ENCODE data around the gene PXDC1. TPM values are rescaled to one million over a fixed set of nuclear protein-coding genes. Genes with fewer than 3 reads are reported as not detected.

Gene PXDC1
- total RNA-seq, 5 donors from 2014 or later (not counting 1 experiment from before 2014, with no cell fraction given): 0.30 to 1.2 (median 0.41) TPM

DNA sequence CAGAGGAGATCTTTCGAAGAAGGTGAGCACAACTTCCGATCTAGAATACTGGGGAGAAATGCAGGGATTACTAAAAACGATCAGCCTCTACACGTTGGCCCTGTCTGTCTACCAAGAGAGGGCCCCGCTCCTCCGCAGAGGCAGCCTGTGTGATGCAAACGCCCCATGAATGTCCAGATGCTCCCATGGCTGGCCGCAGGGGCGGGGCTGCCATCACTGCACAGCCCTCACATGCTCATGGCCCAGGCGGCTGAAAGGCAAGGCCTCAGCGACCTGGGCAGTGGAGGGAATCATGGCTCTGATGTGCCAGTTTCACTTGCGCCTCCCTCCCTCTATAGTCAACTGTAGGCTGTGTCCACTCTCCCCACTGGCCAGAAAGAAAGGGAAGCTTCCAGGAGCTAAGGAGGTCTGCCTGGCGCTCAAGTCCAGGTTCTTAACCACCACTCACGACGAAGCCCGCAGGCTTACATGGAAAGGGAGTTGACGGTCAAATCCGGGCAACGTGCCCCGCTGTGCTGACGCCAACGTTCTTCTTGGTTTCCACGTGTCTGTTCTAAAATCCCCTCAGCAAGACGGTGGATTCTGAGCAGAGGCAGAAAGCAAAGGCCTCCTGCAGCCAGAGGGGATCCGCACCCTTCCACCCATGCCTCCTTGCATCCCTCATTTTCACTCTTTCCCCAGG lies 14.2 kb downstream of the PXDC1 start:
- no peaks in the 10 kb centered on the region for H3K36me3 Mint-ChIP-seq
- ATAC-seq (replicated peaks in 1 of 4) (no peak), DNase-seq (no peak)
- WGBS (ENCODE audit: insufficient coverage): 92% methylated on average over 24 of the region's 25 CpGs
- no peak overlapping the region for H3K27ac ChIP-seq (ENCODE audit: low read length)
- peaks cover 0 to 4% of the 10 kb centered on the region in 2 experiments for H3K4me1 ChIP-seq (ENCODE audit: control insufficient read depth in 1 of 2, extremely low read depth in 1 of 2, insufficient read depth in 2 of 2, low read length in 2 of 2)
- peaks cover 25 to 35% of the 10 kb centered on the region in 2 donors for H3K27me3 Mint-ChIP-seq
- H3K9me3 ChIP-seq: no peaks in the 10 kb centered on the region
- H3K36me3 ChIP-seq (ENCODE audit: control insufficient read depth in 2 of 2, extremely low read depth in 1 of 2, insufficient read depth in 1 of 2, low read length in 1 of 2): no peaks in the 10 kb centered on the region
- no peak overlapping the region for H3K27ac Mint-ChIP-seq
- H3K27me3 ChIP-seq (replicated peaks in 1 of 2; ENCODE audit: control insufficient read depth in 2 of 2, extremely low read depth in 1 of 2, insufficient read depth in 2 of 2, low read length in 1 of 2): peaks cover 0 to 37% of the 10 kb centered on the region in 2 experiments
- no peak overlapping the region for H3K4me3 ChIP-seq (ENCODE audit: control insufficient read depth in 1 of 2, extremely low read depth in 1 of 2, low read length in 1 of 2)
- H3K4me3 Mint-ChIP-seq: no peak overlapping the region
- H3K4me1 Mint-ChIP-seq: peaks cover 5 to 9% (median 6%) of the 10 kb centered on the region in 3 donors
- H3K9me3 Mint-ChIP-seq: no peaks in the 10 kb centered on the region
- ChIA-PET POLR2A (no interaction called here), CTCF (interaction anchor here in 1 of 2 donors (0.5 kb wide), 1 partner anchor 227 kb away, joined by 3 read pairs; no protein-coding TSS in a partner anchor)

DNA sequence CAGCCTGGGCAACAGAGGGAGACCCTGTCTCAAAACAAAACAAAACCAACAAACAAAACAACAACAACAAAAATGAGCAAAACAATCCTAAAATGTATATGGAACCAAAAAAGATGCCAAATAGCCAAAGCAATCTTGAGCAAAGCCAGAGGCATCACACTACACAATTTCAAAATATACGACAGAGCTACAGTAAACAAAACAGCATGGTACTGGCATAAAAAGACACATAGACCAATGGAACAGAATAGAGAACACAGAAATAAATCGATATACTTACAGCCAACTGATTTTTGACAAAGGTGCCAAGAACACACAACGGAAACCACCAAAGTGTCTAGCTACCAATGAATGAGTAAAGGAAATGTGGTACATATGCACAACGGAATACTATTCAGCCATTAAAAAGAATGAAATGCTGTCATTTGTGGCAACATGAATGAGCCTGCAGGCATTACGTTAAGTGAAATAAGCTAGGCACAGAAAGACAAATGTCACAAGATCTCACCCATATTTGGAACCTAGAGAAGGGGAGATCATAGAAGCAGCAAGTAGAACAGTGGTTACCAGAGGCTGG lies 16.4 kb downstream of the PXDC1 start:
- ATAC-seq (replicated peaks in 1 of 4): no peak
- CTCF ChIA-PET: no interaction called here
- no peaks in the 10 kb centered on the region for H3K9me3 Mint-ChIP-seq

DNA sequence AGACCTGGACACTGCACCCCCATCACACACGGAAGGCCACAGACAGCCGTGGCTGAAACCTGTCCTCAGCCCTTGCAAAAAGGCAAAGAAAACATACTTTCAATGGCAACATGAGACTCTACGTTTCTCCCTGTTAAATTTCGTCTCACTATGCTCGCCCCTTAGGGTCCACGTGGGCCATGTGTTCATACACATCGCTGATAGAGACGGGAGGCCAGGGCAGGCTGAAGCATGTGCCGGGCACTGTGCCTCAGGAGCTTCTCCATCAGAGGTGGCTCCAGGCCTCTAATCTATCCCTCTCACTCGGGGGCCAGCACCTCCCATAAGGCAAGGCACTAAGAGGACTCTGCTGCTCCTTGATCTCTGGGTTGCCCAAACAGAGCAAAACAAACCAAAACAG lies 17.5 kb downstream of the PXDC1 start:
- no peaks in the 10 kb centered on the region for H3K36me3 Mint-ChIP-seq
- 87% methylated on average over 10 of the region's 10 CpGs for WGBS (ENCODE audit: insufficient coverage)
- ChIA-PET CTCF (no interaction called here), POLR2A (no interaction called here)
- no peak overlapping the region for H3K4me3 Mint-ChIP-seq
- peaks cover 2 to 8% (median 2%) of the 10 kb centered on the region in 3 donors for H3K4me1 Mint-ChIP-seq
- Histone ChIP-seq H3K27ac (ENCODE audit: low read length) (no peak overlapping the region), H3K4me3 (ENCODE audit: control insufficient read depth in 1 of 2, extremely low read depth in 1 of 2, low read length in 1 of 2) (no peak overlapping the region), H3K4me1 (ENCODE audit: control insufficient read depth in 1 of 2, extremely low read depth in 1 of 2, insufficient read depth in 2 of 2, low read length in 2 of 2) (peaks cover 0 to 2% of the 10 kb centered on the region in 2 experiments), H3K27me3 (replicated peaks in 1 of 2; ENCODE audit: control insufficient read depth in 2 of 2, extremely low read depth in 1 of 2, insufficient read depth in 2 of 2, low read length in 1 of 2) (peaks cover 0 to 23% of the 10 kb centered on the region in 2 experiments), H3K9me3 (no peaks in the 10 kb centered on the region), H3K36me3 (ENCODE audit: control insufficient read depth in 2 of 2, extremely low read depth in 1 of 2, insufficient read depth in 1 of 2, low read length in 1 of 2) (no peaks in the 10 kb centered on the region)
- no peaks in the 10 kb centered on the region for H3K9me3 Mint-ChIP-seq
- no peak overlapping the region for H3K27ac Mint-ChIP-seq
- no peak for ATAC-seq (replicated peaks in 1 of 4)
- DNase-seq: no peak
- peaks cover 20 to 24% of the 10 kb centered on the region in 2 donors for H3K27me3 Mint-ChIP-seq

More for the DNA sequence above, 16.4 kb downstream of the PXDC1 start:
- no peaks in the 10 kb centered on the region for H3K36me3 Mint-ChIP-seq
- peaks cover 0 to 2% of the 10 kb centered on the region in 2 experiments for H3K4me1 ChIP-seq (ENCODE audit: control insufficient read depth in 1 of 2, extremely low read depth in 1 of 2, insufficient read depth in 2 of 2, low read length in 2 of 2)
- no peak overlapping the region for H3K27ac ChIP-seq (ENCODE audit: low read length)
- WGBS (ENCODE audit: insufficient coverage): 86% methylated on average over 1 of the region's 5 CpGs
- POLR2A ChIA-PET: no interaction called here
- no peak overlapping the region for H3K4me3 ChIP-seq (ENCODE audit: control insufficient read depth in 1 of 2, extremely low read depth in 1 of 2, low read length in 1 of 2)
- peaks cover 0 to 27% of the 10 kb centered on the region in 2 experiments for H3K27me3 ChIP-seq (replicated peaks in 1 of 2; ENCODE audit: control insufficient read depth in 2 of 2, extremely low read depth in 1 of 2, insufficient read depth in 2 of 2, low read length in 1 of 2)
- peaks cover 20 to 26% of the 10 kb centered on the region in 2 donors for H3K27me3 Mint-ChIP-seq
- H3K4me3 Mint-ChIP-seq: no peak overlapping the region
- DNase-seq: no peak
- no peaks in the 10 kb centered on the region for H3K36me3 ChIP-seq (ENCODE audit: control insufficient read depth in 2 of 2, extremely low read depth in 1 of 2, insufficient read depth in 1 of 2, low read length in 1 of 2)
- H3K27ac Mint-ChIP-seq: no peak overlapping the region
- H3K9me3 ChIP-seq: no peaks in the 10 kb centered on the region
- peaks cover 2 to 8% (median 2%) of the 10 kb centered on the region in 3 donors for H3K4me1 Mint-ChIP-seq

- peaks cover 2 to 8% (median 2%) of the 10 kb centered on the region in 3 donors for H3K4me1 Mint-ChIP-seq
- peaks cover 20 to 24% of the 10 kb centered on the region in 2 donors for H3K27me3 Mint-ChIP-seq
- Histone ChIP-seq H3K9me3 (no peaks in the 10 kb centered on the region), H3K27me3 (replicated peaks in 1 of 2; ENCODE audit: control insufficient read depth in 2 of 2, extremely low read depth in 1 of 2, insufficient read depth in 2 of 2, low read length in 1 of 2) (peaks cover 0 to 23% of the 10 kb centered on the region in 2 experiments), H3K36me3 (ENCODE audit: control insufficient read depth in 2 of 2, extremely low read depth in 1 of 2, insufficient read depth in 1 of 2, low read length in 1 of 2) (no peaks in the 10 kb centered on the region), H3K4me1 (ENCODE audit: control insufficient read depth in 1 of 2, extremely low read depth in 1 of 2, insufficient read depth in 2 of 2, low read length in 2 of 2) (peaks cover 0 to 2% of the 10 kb centered on the region in 2 experiments), H3K4me3 (ENCODE audit: control insufficient read depth in 1 of 2, extremely low read depth in 1 of 2, low read length in 1 of 2) (no peak overlapping the region), H3K27ac (ENCODE audit: low read length) (no peak overlapping the region)
- no peaks in the 10 kb centered on the region for H3K9me3 Mint-ChIP-seq
- CTCF ChIA-PET: interaction anchor here (0.6 to 5.0 kb wide), 3 partner anchors 319 to 453 kb away, joined by 3 to 50 read pairs (median 3); no protein-coding TSS in a partner anchor
- no peak overlapping the region for H3K27ac Mint-ChIP-seq
- POLR2A ChIA-PET: no interaction called here
- no peak overlapping the region for H3K4me3 Mint-ChIP-seq
- 80% methylated on average over 13 of the region's 17 CpGs for WGBS (ENCODE audit: insufficient coverage)
- no peak for ATAC-seq (replicated peaks in 1 of 4)
- H3K36me3 Mint-ChIP-seq: no peaks in the 10 kb centered on the region
- DNase-seq: no peak
Measured at GRCh38 chr6:3733321-3733925, 18.1 kb downstream of the PXDC1 start.

GRCh38 chr6:3732345-3733141 lies 19.0 kb downstream of the PXDC1 start:
- peak; percentile 62 to 84 (median 78) for ATAC-seq (replicated peaks in 1 of 4)
- Histone ChIP-seq H3K4me1 (ENCODE audit: control insufficient read depth in 1 of 2, extremely low read depth in 1 of 2, insufficient read depth in 2 of 2, low read length in 2 of 2) (peaks cover 0 to 2% of the 10 kb centered on the region in 2 experiments), H3K36me3 (ENCODE audit: control insufficient read depth in 2 of 2, extremely low read depth in 1 of 2, insufficient read depth in 1 of 2, low read length in 1 of 2) (no peaks in the 10 kb centered on the region), H3K4me3 (ENCODE audit: control insufficient read depth in 1 of 2, extremely low read depth in 1 of 2, low read length in 1 of 2) (no peak overlapping the region), H3K27ac (ENCODE audit: low read length) (no peak overlapping the region), H3K27me3 (replicated peaks in 1 of 2; ENCODE audit: control insufficient read depth in 2 of 2, extremely low read depth in 1 of 2, insufficient read depth in 2 of 2, low read length in 1 of 2) (peaks cover 0 to 26% of the 10 kb centered on the region in 2 experiments), H3K9me3 (no peaks in the 10 kb centered on the region)
- peak; percentile 10 to 76 (median 53) for DNase-seq
- WGBS (ENCODE audit: insufficient coverage): 48% methylated on average over 4 of the region's 16 CpGs
- Mint-ChIP-seq H3K36me3 (no peaks in the 10 kb centered on the region), H3K27ac (no peak overlapping the region), H3K27me3 (peaks cover 20 to 24% of the 10 kb centered on the region in 2 donors), H3K4me3 (no peak overlapping the region), H3K4me1 (peaks cover 2 to 8% (median 2%) of the 10 kb centered on the region in 3 donors), H3K9me3 (no peaks in the 10 kb centered on the region)
- ChIA-PET POLR2A (no interaction called here), CTCF (interaction anchor here (0.5 to 5.0 kb wide), 10 partner anchors 23 to 672 kb away, joined by 3 to 50 read pairs (median 4); no protein-coding TSS in a partner anchor)

- Histone ChIP-seq H3K27ac (ENCODE audit: low read length) (no peak overlapping the region), H3K4me3 (ENCODE audit: control insufficient read depth in 1 of 2, extremely low read depth in 1 of 2, low read length in 1 of 2) (no peak overlapping the region), H3K27me3 (replicated peaks in 1 of 2; ENCODE audit: control insufficient read depth in 2 of 2, extremely low read depth in 1 of 2, insufficient read depth in 2 of 2, low read length in 1 of 2) (peaks cover 0 to 27% of the 10 kb centered on the region in 2 experiments), H3K4me1 (ENCODE audit: control insufficient read depth in 1 of 2, extremely low read depth in 1 of 2, insufficient read depth in 2 of 2, low read length in 2 of 2) (peaks cover 0 to 2% of the 10 kb centered on the region in 2 experiments), H3K9me3 (no peaks in the 10 kb centered on the region), H3K36me3 (ENCODE audit: control insufficient read depth in 2 of 2, extremely low read depth in 1 of 2, insufficient read depth in 1 of 2, low read length in 1 of 2) (no peaks in the 10 kb centered on the region)
- WGBS (ENCODE audit: insufficient coverage): 80% methylated on average over 6 of the region's 7 CpGs
- peaks cover 2 to 8% (median 2%) of the 10 kb centered on the region in 3 donors for H3K4me1 Mint-ChIP-seq
- no peaks in the 10 kb centered on the region for H3K36me3 Mint-ChIP-seq
- peaks cover 20 to 24% of the 10 kb centered on the region in 2 donors for H3K27me3 Mint-ChIP-seq
- no peak for ATAC-seq (replicated peaks in 1 of 4)
- no peak overlapping the region for H3K4me3 Mint-ChIP-seq
- no peak overlapping the region for H3K27ac Mint-ChIP-seq
- CTCF ChIA-PET: interaction anchor here (0.6 to 5.0 kb wide), 7 partner anchors 10 to 452 kb away, joined by 3 to 50 read pairs (median 3); no protein-coding TSS in a partner anchor
- no peaks in the 10 kb centered on the region for H3K9me3 Mint-ChIP-seq
- POLR2A ChIA-PET: no interaction called here
- no peak for DNase-seq
Measured at GRCh38 chr6:3731700-3732099, 19.8 kb downstream of the PXDC1 start.

Measured in T-cell (primary cell).